Activated effector memory CD4-positive, alpha-beta T cell treated with Interleukin-2 at 50 U/mL for 16 hours (primary cell): Measurements from ENCODE around the gene USE1.

Experiments
- DNase-seq: peaks from one replicate; pipeline ENCODE4 v3.0.0-alpha.2; 2020

The USE1 gene

GRCh38 chr19:17235971-17236777 lies 21.0 kb downstream of the USE1 start:
- DNase-seq, result no peak

- DNase-seq, result no peak
Observed at GRCh38 chr19:17236811-17237543, 21.8 kb downstream of the USE1 start.

GRCh38 chr19:17237747-17238706 lies 22.9 kb downstream of the USE1 start:
- DNase-seq, result no peak

- DNase-seq, result no peak
Observed at GRCh38 chr19:17240062-17240752, 25.1 kb downstream of the USE1 start.

GRCh38 chr19:17240826-17241399 lies 25.8 kb downstream of the USE1 start:
- DNase-seq, result no peak

GRCh38 chr19:17242431-17243208 lies 27.5 kb downstream of the USE1 start:
- DNase-seq, result no peak

GRCh38 chr19:17243211-17243829 lies 28.2 kb downstream of the USE1 start:
- DNase-seq, result no peak

GRCh38 chr19:17243830-17244617 lies 28.9 kb downstream of the USE1 start:
- DNase-seq, result no peak

- no peak for DNase-seq
Observed at GRCh38 chr19:17244618-17245534, 29.7 kb downstream of the USE1 start.

- DNase-seq, result no peak
Observed at GRCh38 chr19:17245535-17245984, 30.4 kb downstream of the USE1 start, which contains the start of gene NR2F6. TSS of gene NR2F6 (minus strand) at chr19:17245919. CDS start at chr19:17245220, 699 bp downstream.

GRCh38 chr19:17246681-17247425 lies 31.7 kb downstream of the USE1 start:
- DNase-seq, result no peak

- DNase-seq, result no peak
Observed at GRCh38 chr19:17248011-17248776, 33.0 kb downstream of the USE1 start.

GRCh38 chr19:17249887-17250548 lies 34.9 kb downstream of the USE1 start:
- DNase-seq, result no peak

GRCh38 chr19:17254636-17255035 lies 39.5 kb downstream of the USE1 start:
- no peak for DNase-seq

GRCh38 chr19:17255150-17255621 lies 40.0 kb downstream of the USE1 start:
- DNase-seq, result no peak

GRCh38 chr19:17256130-17256529 lies 41.0 kb downstream of the USE1 start:
- DNase-seq, result no peak
